Measurements from ENCODE around the gene NDC1. TPM values are rescaled to one million over a fixed set of nuclear protein-coding genes. Genes with fewer than 3 reads are reported as not detected.

NDC1 gene
- total and polyA plus RNA-seq, 2 of the 4 experiments (the other 2 are of a cell fraction) = 11.8 to 33.9 TPM

DNA sequence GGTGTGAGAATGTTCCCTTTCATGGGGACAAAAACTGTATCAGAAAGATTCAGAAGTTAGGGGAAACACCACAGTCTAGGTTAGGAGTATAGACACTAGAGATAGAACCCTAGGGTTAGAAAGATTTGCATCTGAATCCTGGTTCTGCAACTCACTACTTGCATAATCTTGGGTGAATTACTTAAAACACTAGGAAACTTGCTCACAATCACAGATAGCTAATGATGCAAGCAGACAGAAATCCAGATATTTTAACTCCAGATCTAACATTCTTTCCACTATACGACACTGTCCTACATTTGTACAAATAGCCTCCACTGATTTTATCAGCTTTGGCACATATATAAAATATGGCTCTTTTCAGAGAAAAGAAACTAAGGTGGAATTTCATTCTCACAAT is 68.3 kb downstream of the NDC1 start:
- POLR2A ChIA-PET (ENCODE audit: unreplicated experiment) = no interaction called here
- H3K9me1 ChIP-seq (ENCODE audit: insufficient read depth, low read length) = no peaks in the 10 kb centered on the region; the same call in 1 of the 2 replicates
- no peak overlapping the region for H4K5ac ChIP-seq (ENCODE audit: low read depth, low read length)
- WGBS, 2 experiments (ENCODE audit: extremely low coverage in 2 of 2, insufficient read length in 1 of 2) = no CpG with 5 or more reads among the region's 1 CpG
- H3K4me3 ChIP-seq (ENCODE audit: insufficient read depth, low read depth, low read length) = no peak overlapping the region
- ATAC-seq (ENCODE audit: low read depth) (no peak), DNase-seq (peak; percentile 56)
- in situ Hi-C loops (cut with MboI; ENCODE audit: low sequenced_read_pairs) = no loop called here
- no peaks in the 10 kb centered on the region for H4K20me1 ChIP-seq (ENCODE audit: insufficient read depth, low read length)
- no peak overlapping the region for H2BK15ac ChIP-seq (ENCODE audit: low read depth, low read length)
- no peak overlapping the region for H4K8ac ChIP-seq (ENCODE audit: low read depth in 2 of 2, low read length in 2 of 2)
- peak overlapping the region; percentile 22; the same call in 1 of the 2 replicates for H3K4ac ChIP-seq (ENCODE audit: low read depth, low read length)
- no peaks in the 10 kb centered on the region for H3K27me3 ChIP-seq (ENCODE audit: control insufficient read depth, insufficient read depth, low read length)
- no peak overlapping the region for H2AFZ ChIP-seq (replicated peaks; ENCODE audit: low read length, poor library complexity)
- no peaks in the 10 kb centered on the region for H3K9me3 ChIP-seq (ENCODE audit: control insufficient read depth, insufficient read depth, low read length)
- peak overlapping the region; percentile 63 for H2BK120ac ChIP-seq (ENCODE audit: low read depth, low read length)
- CTCF ChIA-PET = interaction anchor here (0.7 kb wide), 1 partner anchor 564 kb away, joined by 3 read pairs; no protein-coding TSS in a partner anchor
- intact Hi-C loops (cut with micrococcal nuclease) = no loop called here
- H4K91ac ChIP-seq (ENCODE audit: insufficient read depth, low read depth, low read length) = no peak overlapping the region
- peaks cover 2% of the 10 kb centered on the region; the same call in 1 of the 2 replicates for H3K36me3 ChIP-seq (ENCODE audit: control insufficient read depth, insufficient read depth, low read length)
- H2AK9ac ChIP-seq (replicated peaks; ENCODE audit: low read depth, low read length, poor library complexity) = no peak overlapping the region
- H3K4me2 ChIP-seq (ENCODE audit: low read depth, low read length) = no peak overlapping the region
- TF ChIP-seq NFE2L2 (IDR thresholded peaks at IDR 0.05; ENCODE audit: low read depth, low read length) (no peak), RFX5 (IDR thresholded peaks at IDR 0.05; ENCODE audit: low read depth, low read length) (no peak), CEBPB (IDR thresholded peaks at IDR 0.05; ENCODE audit: low read depth, low read length) (peak; percentile 67; the same call in 1 of the 2 replicates)
- TF ChIP-seq, protein P1, sequence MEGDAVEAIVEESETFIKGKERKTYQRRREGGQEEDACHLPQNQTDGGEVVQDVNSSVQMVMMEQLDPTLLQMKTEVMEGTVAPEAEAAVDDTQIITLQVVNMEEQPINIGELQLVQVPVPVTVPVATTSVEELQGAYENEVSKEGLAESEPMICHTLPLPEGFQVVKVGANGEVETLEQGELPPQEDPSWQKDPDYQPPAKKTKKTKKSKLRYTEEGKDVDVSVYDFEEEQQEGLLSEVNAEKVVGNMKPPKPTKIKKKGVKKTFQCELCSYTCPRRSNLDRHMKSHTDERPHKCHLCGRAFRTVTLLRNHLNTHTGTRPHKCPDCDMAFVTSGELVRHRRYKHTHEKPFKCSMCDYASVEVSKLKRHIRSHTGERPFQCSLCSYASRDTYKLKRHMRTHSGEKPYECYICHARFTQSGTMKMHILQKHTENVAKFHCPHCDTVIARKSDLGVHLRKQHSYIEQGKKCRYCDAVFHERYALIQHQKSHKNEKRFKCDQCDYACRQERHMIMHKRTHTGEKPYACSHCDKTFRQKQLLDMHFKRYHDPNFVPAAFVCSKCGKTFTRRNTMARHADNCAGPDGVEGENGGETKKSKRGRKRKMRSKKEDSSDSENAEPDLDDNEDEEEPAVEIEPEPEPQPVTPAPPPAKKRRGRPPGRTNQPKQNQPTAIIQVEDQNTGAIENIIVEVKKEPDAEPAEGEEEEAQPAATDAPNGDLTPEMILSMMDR (conservative IDR thresholded peaks at IDR 0.05; ENCODE audit: low read depth, low read length) = no peak
- no TSS peak for BruUV-seq (replicated peaks)
- H2BK5ac ChIP-seq (ENCODE audit: low read depth, low read length, poor library complexity, severe bottlenecking) = peak overlapping the region; percentile 38
- H3K56ac ChIP-seq (ENCODE audit: extremely low read depth, insufficient read depth, low read length) = no peak overlapping the region
- H2BK20ac ChIP-seq (ENCODE audit: low read depth, low read length) = no peak overlapping the region
- no peak overlapping the region for H3K9ac ChIP-seq (ENCODE audit: low read depth, low read length)
- dilution Hi-C loops (cut with HindIII; ENCODE audit: low sequenced_read_pairs, unreplicated experiment) = no loop called here
- H3K27ac ChIP-seq (ENCODE audit: insufficient read depth, low read length) = no peak overlapping the region
- no peak overlapping the region for H2AK5ac ChIP-seq (ENCODE audit: low read depth, low read length)
- no peak overlapping the region for H3K14ac ChIP-seq (replicated peaks; ENCODE audit: low read depth, low read length)
- no peak overlapping the region; the same call in 1 of the 2 replicates for H3K18ac ChIP-seq (ENCODE audit: low read depth, low read length)
- H3K79me1 ChIP-seq (ENCODE audit: low read depth in 1 of 2, low read length in 2 of 2) = peaks cover 0 to 23% of the 10 kb centered on the region in 2 experiments; a peak in 2 of 4 replicates
- H3K4me1 ChIP-seq (ENCODE audit: control insufficient read depth, insufficient read depth, low read length) = peaks cover 12% of the 10 kb centered on the region
- no peak overlapping the region for H3K23ac ChIP-seq (ENCODE audit: low read depth, low read length)

All from IMR-90 (cell line).